ENCODE results near the gene LARGE1.

DNA sequence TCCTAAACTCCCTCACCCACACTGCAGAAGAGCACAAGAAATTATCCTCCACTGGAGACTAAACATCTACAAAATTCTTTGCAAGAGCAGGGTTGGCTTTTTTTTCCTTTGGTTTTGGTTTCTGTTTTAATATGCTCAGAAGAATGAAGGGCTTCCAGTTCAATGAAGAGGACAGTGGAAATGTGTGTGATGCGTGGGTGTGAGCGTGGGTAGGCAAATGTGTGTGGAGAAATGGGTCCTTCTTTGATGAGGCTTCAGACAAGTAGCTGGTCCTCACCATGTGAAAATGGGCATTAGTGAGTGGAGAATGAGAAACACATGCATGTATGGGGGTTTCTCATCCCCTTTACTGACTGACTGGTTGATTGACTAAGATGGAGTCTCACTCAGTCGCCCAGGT is 598.8 kb downstream of the LARGE1 start:
- TF ChIP-seq, protein P1, sequence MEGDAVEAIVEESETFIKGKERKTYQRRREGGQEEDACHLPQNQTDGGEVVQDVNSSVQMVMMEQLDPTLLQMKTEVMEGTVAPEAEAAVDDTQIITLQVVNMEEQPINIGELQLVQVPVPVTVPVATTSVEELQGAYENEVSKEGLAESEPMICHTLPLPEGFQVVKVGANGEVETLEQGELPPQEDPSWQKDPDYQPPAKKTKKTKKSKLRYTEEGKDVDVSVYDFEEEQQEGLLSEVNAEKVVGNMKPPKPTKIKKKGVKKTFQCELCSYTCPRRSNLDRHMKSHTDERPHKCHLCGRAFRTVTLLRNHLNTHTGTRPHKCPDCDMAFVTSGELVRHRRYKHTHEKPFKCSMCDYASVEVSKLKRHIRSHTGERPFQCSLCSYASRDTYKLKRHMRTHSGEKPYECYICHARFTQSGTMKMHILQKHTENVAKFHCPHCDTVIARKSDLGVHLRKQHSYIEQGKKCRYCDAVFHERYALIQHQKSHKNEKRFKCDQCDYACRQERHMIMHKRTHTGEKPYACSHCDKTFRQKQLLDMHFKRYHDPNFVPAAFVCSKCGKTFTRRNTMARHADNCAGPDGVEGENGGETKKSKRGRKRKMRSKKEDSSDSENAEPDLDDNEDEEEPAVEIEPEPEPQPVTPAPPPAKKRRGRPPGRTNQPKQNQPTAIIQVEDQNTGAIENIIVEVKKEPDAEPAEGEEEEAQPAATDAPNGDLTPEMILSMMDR (IDR thresholded peaks at IDR 0.05; ENCODE audit: low read depth, low read length) = no peak
- TF ChIP-seq POLR2A (IDR thresholded peaks at IDR 0.05; ENCODE audit: extremely low read depth, insufficient read length) = no peak

Measured in NB4 (cell line).